H1 (cell line): ENCODE data around the gene NEURL1. TPM values are rescaled to one million over a fixed set of nuclear protein-coding genes. Genes with fewer than 3 reads are reported as not detected.
A peak's percentile ranks its signal among the peaks of the same experiment; 100 is the strongest.

Experiments
- CTCF ChIA-PET: fragments of 300-600 bp; sonication (Branson Sonifier 250); formaldehyde crosslinking; loops from one replicate; lab custom pipeline; 2021; ENCODE audit not compliant: partially characterized antibody; lab: Charles Lee
- POLR2A ChIA-PET: fragments of 300-600 bp; sonication (Branson Sonifier 250); formaldehyde crosslinking; loops from one replicate; lab custom pipeline; 2021; ENCODE audit warnings: inconsistent platforms; ENCODE audit not compliant: partially characterized antibody; lab: Charles Lee
- DNase-seq, 2 experiments: peaks; one replicate each; pipeline versions ENCODE4 v3.0.0 to v3.0.0-alpha.2; 2010 to 2022; ENCODE audit warnings: low spot score in 2 of 2, low read depth in 1 of 2, mixed read lengths in 1 of 2
- FAIRE-seq: peaks from 2 replicates; lab custom pipeline; 2011; peaks lifted over from hg19 to GRCh38; lab: Jason Lieb, UNC
- H2AFZ ChIP-seq: 2 replicates; pipeline ENCODE4 v1.8.1; 2012; ENCODE audit warnings: low read length, inconsistent platforms
- H2AK5ac ChIP-seq: 2 replicates; pipeline ENCODE4 v1.6.1; 2013; ENCODE audit warnings: low read depth, low read length
- H2BK120ac ChIP-seq: replicated peaks from 2 replicates; pipeline ENCODE3; 2013; ENCODE audit warnings: low read depth, low read length, inconsistent platforms
- H2BK12ac ChIP-seq: 2 replicates; pipeline ENCODE4 v1.6.1; 2013; ENCODE audit warnings: low read depth, low read length
- H2BK15ac ChIP-seq: 2 replicates; pipeline ENCODE4 v1.6.1; 2013; ENCODE audit warnings: low read length
- H2BK20ac ChIP-seq: 2 replicates; pipeline ENCODE4 v1.6.1; 2013; ENCODE audit warnings: low read length
- H2BK5ac ChIP-seq: 2 replicates; pipeline ENCODE4 v1.6.1; 2013; ENCODE audit warnings: low read depth, low read length
- H3K14ac ChIP-seq: 2 replicates; pipeline ENCODE4 v1.6.1; 2013; ENCODE audit warnings: inconsistent platforms; ENCODE audit not compliant: insufficient read length
- H3K18ac ChIP-seq: 2 replicates; pipeline ENCODE4 v1.6.1; 2013; ENCODE audit warnings: low read length; ENCODE audit errors: extremely low read depth
- H3K23ac ChIP-seq: 2 replicates; pipeline ENCODE4 v1.6.1; 2013; ENCODE audit warnings: inconsistent platforms; ENCODE audit not compliant: insufficient read length
- H3K23me2 ChIP-seq: 2 replicates; pipeline ENCODE4 v1.6.1; 2013; ENCODE audit warnings: low read depth, low read length
- H3K27ac ChIP-seq: 2 replicates; pipeline ENCODE4 v1.6.1; 2011; ENCODE audit warnings: low read depth, low read length, inconsistent platforms
- H3K27me3 ChIP-seq, 4 experiments: replicated peaks in 1 of 4; 1 replicate in 1 of 4; 2 replicates in 3 of 4; pipeline versions ENCODE4 v1.6.1 to v1.8.1; 2011 to 2013; ENCODE audit warnings: low read length in 3 of 4, mild to moderate bottlenecking in 3 of 4, inconsistent platforms in 2 of 4, mixed read lengths in 2 of 4, moderate library complexity in 1 of 4; ENCODE audit not compliant: control insufficient read depth in 3 of 4, insufficient read depth in 3 of 4; ENCODE audit errors: extremely low read depth in 1 of 4
- H3K36me3 ChIP-seq, 4 experiments: 2 replicates each; pipeline versions ENCODE4 v1.6.1 to v1.8.1; 2011 to 2013; ENCODE audit warnings: mild to moderate bottlenecking in 4 of 4, low read length in 3 of 4, moderate library complexity in 2 of 4, control low read depth in 1 of 4, inconsistent platforms in 1 of 4; ENCODE audit not compliant: insufficient read depth in 4 of 4, control insufficient read depth in 2 of 4
- H3K4ac ChIP-seq: replicated peaks from 2 replicates; pipeline ENCODE3; 2013; ENCODE audit warnings: low read length, low read depth, mixed read lengths, inconsistent platforms; ENCODE audit not compliant: insufficient read length
- H3K4me1 ChIP-seq, 4 experiments: replicated peaks in 1 of 4; 1 replicate in 1 of 4; 2 replicates in 3 of 4; pipeline versions ENCODE4 v1.6.1 to v1.8.1; 2011 to 2013; ENCODE audit warnings: low read length in 3 of 4, inconsistent platforms in 2 of 4, mixed read lengths in 1 of 4; ENCODE audit not compliant: insufficient read depth in 4 of 4, control insufficient read depth in 3 of 4
- H3K4me2 ChIP-seq, 2 experiments: 2 replicates each; pipeline versions ENCODE4 v1.6.1 to v1.8.1; 2011 to 2013; ENCODE audit warnings: low read depth in 2 of 2, low read length in 2 of 2, control low read depth in 1 of 2, inconsistent platforms in 1 of 2, mild to moderate bottlenecking in 1 of 2; ENCODE audit not compliant: insufficient read depth in 1 of 2
- H3K4me3 ChIP-seq, 4 experiments: fragments of 200-600, 300-600 bp in 1 of 4; sonication (generic), shearing (Covaris generic), sonication (Bioruptor Twin) in 1 of 4; 2 replicates each; pipeline versions ENCODE4 v1.5.1 to v1.8.1; 2011 to 2016; ENCODE audit warnings: low read length in 4 of 4, low read depth in 3 of 4, control low read depth in 2 of 4, inconsistent platforms in 2 of 4, mild to moderate bottlenecking in 2 of 4, mixed read lengths in 1 of 4, moderate library complexity in 1 of 4; ENCODE audit not compliant: insufficient read depth in 2 of 4; ENCODE audit errors: extremely low read depth in 1 of 4
- H3K56ac ChIP-seq: replicated peaks from 2 replicates; pipeline ENCODE3; 2013; ENCODE audit warnings: low read depth, mild to moderate bottlenecking, mixed read lengths, low read length, inconsistent platforms; ENCODE audit not compliant: insufficient read length
- H3K79me1 ChIP-seq: 2 replicates; pipeline ENCODE4 v1.6.1; 2013; ENCODE audit warnings: low read depth, low read length, control low read depth
- H3K79me2 ChIP-seq, 2 experiments: 2 replicates each; pipeline versions ENCODE4 v1.6.1 to v1.8.1; 2012 to 2013; ENCODE audit warnings: low read length in 2 of 2, mild to moderate bottlenecking in 2 of 2, inconsistent platforms in 1 of 2; ENCODE audit not compliant: insufficient read depth in 2 of 2, control insufficient read depth in 1 of 2
- H3K9ac ChIP-seq, 4 experiments: replicated peaks in 1 of 4; 1 replicate in 1 of 4; 2 replicates in 3 of 4; pipeline versions ENCODE4 v1.6.1 to v1.8.1; 2011 to 2013; ENCODE audit warnings: low read depth in 3 of 4, low read length in 3 of 4, control low read depth in 2 of 4, mild to moderate bottlenecking in 2 of 4, moderate library complexity in 2 of 4, inconsistent platforms in 1 of 4; ENCODE audit errors: extremely low read depth in 1 of 4
- H3K9me3 ChIP-seq, 2 experiments: 2 replicates each; pipeline versions ENCODE4 v1.6.1 to v1.8.1; 2012 to 2013; ENCODE audit warnings: mild to moderate bottlenecking in 2 of 2, moderate library complexity in 2 of 2, control low read depth in 1 of 2, inconsistent platforms in 1 of 2, low read depth in 1 of 2, low read length in 1 of 2, mixed read lengths in 1 of 2; ENCODE audit not compliant: insufficient read depth in 2 of 2
- H4K20me1 ChIP-seq, 2 experiments: replicated peaks in 1 of 2; 2 replicates each; pipeline versions ENCODE3 to v1.8.1; 2011 to 2013; ENCODE audit warnings: inconsistent platforms in 2 of 2, low read length in 2 of 2, mild to moderate bottlenecking in 1 of 2; ENCODE audit not compliant: insufficient read depth in 2 of 2, control insufficient read depth in 1 of 2
- H4K5ac ChIP-seq: 2 replicates; pipeline ENCODE4 v1.6.1; 2013; ENCODE audit warnings: low read length, low read depth, mixed read lengths, inconsistent platforms; ENCODE audit not compliant: insufficient read length
- H4K8ac ChIP-seq: 2 replicates; pipeline ENCODE4 v1.8.0; 2013; ENCODE audit warnings: mild to moderate bottlenecking, moderate library complexity, low read length, inconsistent platforms; ENCODE audit not compliant: insufficient read depth; ENCODE audit errors: extremely low read depth
- H4K91ac ChIP-seq: replicated peaks from 2 replicates; pipeline ENCODE3; 2013; ENCODE audit warnings: low read length, mixed read lengths, inconsistent platforms; ENCODE audit not compliant: insufficient read length
- WGBS, 2 experiments: shearing (Covaris generic) in 1 of 2; methylation state at CpG; one replicate each; pipeline versions ENCODE4 v1.1.6 to v1.1.7; 2013 to 2015; ENCODE audit warnings: low lambda C conversion rate in 2 of 2, mixed read lengths in 2 of 2, inconsistent platforms in 1 of 2, low coverage in 1 of 2, missing lambda C conversion rate in 1 of 2; ENCODE audit not compliant: insufficient replicate concordance in 2 of 2, insufficient coverage in 1 of 2, insufficient read length in 1 of 2; ENCODE audit errors: extremely low coverage in 1 of 2, missing lambda C conversion rate in 1 of 2; 5-methylcytosine and 5-hydroxymethylcytosine counted together
- polyA plus RNA-seq, 7 experiments: library from polyadenylated mRNA; depleted of rRNA in 3 of 7; stranded (reverse) in 5 of 7; unstranded in 2 of 7; fragments of >200 nt in 5 of 7; fragments of 200-250 nt in 2 of 7; gene quantifications; 1 replicate in 5 of 7; 2 replicates in 1 of 7; 4 replicates in 1 of 7; pipeline versions ENCODE4 v1.2.1 to v1.2.3, GENCODE V29; 2011 to 2013; ENCODE audit warnings: missing spikeins in 2 of 7, mixed read lengths in 2 of 7
- total RNA-seq: library from RNA; stranded (reverse); fragmentation: NEBNext Ultra II Directional; extraction: Animal tissue kit (Norgen Biotek cat#: 25700); gene quantifications from 2 replicates; pipeline ENCODE4 v1.2.1, GENCODE V29; 2021

The NEURL1 gene
- total and polyA plus RNA-seq, 2 of the 8 experiments (the other 6 are each of a cell fraction or from before 2014, with no cell fraction given): 0.54 to 0.58 TPM

GRCh38 chr10:103622935-103623574 lies 129.6 kb downstream of the NEURL1 start:
- no peak overlapping the region for H4K91ac ChIP-seq
- H2BK12ac ChIP-seq: no peak overlapping the region
- FAIRE-seq (no peak), DNase-seq (no peak)
- H3K9ac ChIP-seq: no peak overlapping the region
- no peaks in the 10 kb centered on the region; the same call in 1 of the 2 replicates for H3K23me2 ChIP-seq
- H3K56ac ChIP-seq: no peak overlapping the region
- no peak overlapping the region for H2AK5ac ChIP-seq
- no peak overlapping the region for H3K4me3 ChIP-seq
- 86% methylated on average over 11 of the region's 11 CpGs; no CpG with 5 or more reads in 1 of the 2 experiments for WGBS, 2 experiments
- H3K4me2 ChIP-seq: no peak overlapping the region
- H2BK120ac ChIP-seq: no peak overlapping the region
- H3K4me1 ChIP-seq: no peaks in the 10 kb centered on the region; a peak in 1 of 7 replicates
- no peak overlapping the region for H4K8ac ChIP-seq
- CTCF ChIA-PET: interaction anchor here (0.8 to 10.9 kb wide), 15 partner anchors 9 to 115 kb away, joined by 3 to 114 read pairs (median 4); no protein-coding TSS in a partner anchor
- H3K79me2 ChIP-seq: no peaks in the 10 kb centered on the region
- 0 out of 2 replicates have a peak overlapping the region, but pooled peaks have one; percentile 23 for H2BK20ac ChIP-seq
- H4K20me1 ChIP-seq: no peaks in the 10 kb centered on the region
- H3K27me3 ChIP-seq: no peaks in the 10 kb centered on the region
- H3K79me1 ChIP-seq: no peaks in the 10 kb centered on the region
- no peak overlapping the region for H3K27ac ChIP-seq
- no peak overlapping the region for H3K4ac ChIP-seq
- no peak overlapping the region for H3K14ac ChIP-seq
- no peak overlapping the region for H4K5ac ChIP-seq
- no peaks in the 10 kb centered on the region for H3K9me3 ChIP-seq
- no peak overlapping the region for H3K18ac ChIP-seq
- peaks cover 0 to 5% (median 0%) of the 10 kb centered on the region in 4 experiments; a peak in 2 of 8 replicates for H3K36me3 ChIP-seq
- no peak overlapping the region for H2BK15ac ChIP-seq
- H2BK5ac ChIP-seq: no peak overlapping the region
- H2AFZ ChIP-seq: no peak overlapping the region
- no peak overlapping the region for H3K23ac ChIP-seq
- POLR2A ChIA-PET: interaction anchor here (1.1 to 1.4 kb wide), 2 partner anchors 14 to 27 kb away, joined by 3 read pairs; no protein-coding TSS in a partner anchor
